B cell (primary cell): ENCODE results near the gene MCCD1. TPM values are rescaled to one million over a fixed set of nuclear protein-coding genes. Genes with fewer than 3 reads are reported as not detected.

Source experiments
- ATAC-seq: fragments of 200-7000 bp; cut with Tn5 transposase; one replicate; pipeline ENCODE4 v1.10.0; 2021; ENCODE audit warnings: low read depth, mild to moderate bottlenecking, moderate number of reproducible peaks, moderate library complexity
- CTCF ChIA-PET: fragments of 350-600 bp; sonication (Branson Sonifier 250); formaldehyde crosslinking; loops from one replicate; lab custom pipeline; 2021; ENCODE audit warnings: antibody characterized with exemption, inconsistent platforms; lab: Charles Lee
- POLR2A ChIA-PET: fragments of 350-600 bp; sonication (Branson Sonifier 250); formaldehyde crosslinking; loops from one replicate; lab custom pipeline; 2021; ENCODE audit warnings: antibody characterized with exemption; lab: Charles Lee
- DNase-seq: peaks from one replicate; pipeline ENCODE4 v3.0.0; 2013
- H2AFZ ChIP-seq: 2 replicates; pipeline ENCODE4 v1.6.1; 2012; ENCODE audit warnings: mild to moderate bottlenecking, low read depth, low read length; ENCODE audit not compliant: insufficient read depth, poor library complexity, severe bottlenecking
- H3K27ac ChIP-seq, 2 donors: 1 replicate in 1 of 2; 2 replicates in 1 of 2; pipeline ENCODE4 v1.5.1; 2012 to 2013; ENCODE audit warnings: low read length in 2 of 2, mild to moderate bottlenecking in 2 of 2, moderate library complexity in 1 of 2
- H3K27me3 ChIP-seq, 4 experiments: fragments of 200-600 bp in 1 of 4; sonication (generic) in 1 of 4; replicated peaks in 1 of 4; 1 replicate in 2 of 4; 2 replicates in 2 of 4; pipeline versions ENCODE4 v1.6.1 to v1.7.0; 2013 to 2016; ENCODE audit warnings: low read length in 3 of 4, mild to moderate bottlenecking in 2 of 4, mixed read lengths in 1 of 4, moderate library complexity in 1 of 4; ENCODE audit not compliant: insufficient read depth in 4 of 4, control insufficient read depth in 3 of 4; ENCODE audit errors: control extremely low read depth in 1 of 4
- H3K36me3 ChIP-seq, 2 experiments: replicated peaks in 1 of 2; 1 replicate in 1 of 2; 2 replicates in 1 of 2; pipeline versions ENCODE4 v1.6.1 to v1.7.1; 2013; ENCODE audit warnings: low read length in 1 of 2; ENCODE audit not compliant: insufficient read depth in 2 of 2, control insufficient read depth in 1 of 2; ENCODE audit errors: control extremely low read depth in 1 of 2, extremely low read depth in 1 of 2
- H3K4me1 ChIP-seq, 2 donors: fragments of 200-600 bp in 1 of 2; sonication (generic) in 1 of 2; 1 replicate in 1 of 2; 2 replicates in 1 of 2; pipeline versions ENCODE4 v1.5.1 to v1.6.1; 2013 to 2017; ENCODE audit warnings: low read length in 2 of 2; ENCODE audit not compliant: control insufficient read depth in 2 of 2, insufficient read depth in 2 of 2
- H3K4me2 ChIP-seq: replicated peaks from 2 replicates; pipeline ENCODE3; 2012; ENCODE audit warnings: mild to moderate bottlenecking, low read depth, low read length; ENCODE audit not compliant: poor library complexity, severe bottlenecking
- H3K4me3 ChIP-seq, 5 experiments: fragments of 200-600 bp in 1 of 5; sonication (generic) in 1 of 5; 1 replicate in 3 of 5; 2 replicates in 2 of 5; pipeline versions ENCODE4 v1.5.1 to v1.7.0; 2011 to 2016; ENCODE audit warnings: low read length in 4 of 5, mild to moderate bottlenecking in 4 of 5, low read depth in 2 of 5, control low read depth in 1 of 5, moderate library complexity in 1 of 5; ENCODE audit not compliant: insufficient read depth in 1 of 5; ENCODE audit errors: control extremely low read depth in 1 of 5, extremely low read depth in 1 of 5
- H3K79me2 ChIP-seq: fragments of 200-600 bp; sonication (generic); one replicate; pipeline ENCODE4 v1.6.0; 2016; ENCODE audit warnings: low read length; ENCODE audit not compliant: control insufficient read depth, insufficient read depth
- H3K9ac ChIP-seq: fragments of 200-600 bp; sonication (generic); 2 replicates; pipeline ENCODE4 v1.6.1; 2017; ENCODE audit warnings: mild to moderate bottlenecking, low read length, moderate library complexity
- H3K9me3 ChIP-seq, 3 donors: one replicate each; pipeline versions ENCODE4 v1.6.1 to v1.7.1; 2013; ENCODE audit warnings: low read length in 2 of 3; ENCODE audit not compliant: control insufficient read depth in 2 of 3, insufficient read depth in 1 of 3; ENCODE audit errors: control extremely low read depth in 1 of 3
- H4K20me1 ChIP-seq: 2 replicates; pipeline ENCODE4 v1.6.0; 2012; ENCODE audit warnings: mild to moderate bottlenecking, low read length; ENCODE audit not compliant: insufficient read depth, control insufficient read depth, poor library complexity, severe bottlenecking
- H3K27ac Mint-ChIP-seq: one replicate; pipeline ENCODE4 v1.8.0; 2021; ENCODE audit warnings: mixed read lengths
- H3K27me3 Mint-ChIP-seq: one replicate; pipeline ENCODE4 v1.8.0; 2021; ENCODE audit warnings: mixed read lengths
- H3K4me1 Mint-ChIP-seq: one replicate; pipeline ENCODE4 v1.8.0; 2021; ENCODE audit warnings: mixed read lengths
- H3K4me3 Mint-ChIP-seq: one replicate; pipeline ENCODE4 v1.8.0; 2021; ENCODE audit warnings: mixed read lengths
- H3K9me3 Mint-ChIP-seq: one replicate; pipeline ENCODE4 v1.8.0; 2022; ENCODE audit warnings: mixed read lengths; ENCODE audit not compliant: insufficient read depth
- CTCF ChIP-seq: fragments of 200-600 bp; IDR thresholded peaks from one replicate; pipeline ENCODE4 v1.8.0; 2022; ENCODE audit warnings: antibody characterized with exemption, mild to moderate bottlenecking
- EZH2 ChIP-seq: IDR thresholded peaks from 2 replicates; pipeline ENCODE4 v1.6.1; 2012; ENCODE audit warnings: borderline replicate concordance, low read depth, mild to moderate bottlenecking, moderate library complexity, low read length; ENCODE audit not compliant: insufficient read depth, poor library complexity, severe bottlenecking
- WGBS: methylation state at CpG from one replicate; pipeline ENCODE4 v1.1.5; 2013; ENCODE audit warnings: missing lambda C conversion rate; ENCODE audit not compliant: insufficient coverage; 5-methylcytosine and 5-hydroxymethylcytosine counted together
- intact Hi-C: fragments of 100-400 bp; cut with micrococcal nuclease; formaldehyde crosslinking; loops from one replicate; pipeline ENCODE4 v1.10.0; 2022
- polyA plus RNA-seq: library from polyadenylated mRNA; depleted of rRNA; stranded (reverse); fragments of >200 nt; gene quantifications from 2 replicates; pipeline ENCODE4 v1.2.3, GENCODE V29; 2012
- total RNA-seq, 2 donors: library from RNA; stranded (reverse); fragments of 120-200 nt in 1 of 2; gene quantifications; 1 replicate in 1 of 2; 2 replicates in 1 of 2; pipeline versions ENCODE4 v1.2.3 to v1.2.4, GENCODE V29; 2013 to 2022

MCCD1 gene
- total and polyA plus RNA-seq, 2 donors (not counting 1 experiment from before 2014, with no cell fraction given): not detected

- ChIA-PET POLR2A (interaction anchor here (0.5 to 42.6 kb wide), 7 partner anchors 9 to 1060 kb away, joined by 3 to 1450 read pairs (median 7); partner anchors contain the start of genes ATP6V1G2, LST1, LTA and LTB), CTCF (interaction anchor here (0.7 to 35.3 kb wide), 9 partner anchors 7 to 354 kb away, joined by 3 to 2241 read pairs (median 8); partner anchors contain the start of genes ATP6V1G2, LST1, LTA and LTB)
- no peaks in the 10 kb centered on the region for H3K27me3 Mint-ChIP-seq
- peak overlapping the region; percentile 74 for H3K9ac ChIP-seq
- H3K27ac ChIP-seq: peak overlapping the region; percentile 77 to 89
- peaks cover 74 to 95% of the 10 kb centered on the region in 2 donors for H3K4me1 ChIP-seq
- peak overlapping the region; percentile 74 to 87 (median 77) for H3K4me3 ChIP-seq
- DNase-seq (peak; percentile 71), ATAC-seq (peak; percentile 9)
- peaks cover 91% of the 10 kb centered on the region for H3K4me1 Mint-ChIP-seq
- peaks cover 2 to 35% of the 10 kb centered on the region in 2 experiments for H3K36me3 ChIP-seq
- 40% methylated on average over 5 of the region's 8 CpGs for WGBS
- H3K27ac Mint-ChIP-seq: peak overlapping the region; percentile 93
- peaks cover 93% of the 10 kb centered on the region for H3K79me2 ChIP-seq
- TF ChIP-seq EZH2: no peak
- H3K4me3 Mint-ChIP-seq: peak overlapping the region; percentile 89
- H4K20me1 ChIP-seq: peaks cover 26% of the 10 kb centered on the region
- intact Hi-C loops: loop anchor here (1.0 kb wide), 1 partner anchor 8 kb away; no protein-coding TSS in a partner anchor
- H3K4me2 ChIP-seq: peak overlapping the region; percentile 88
- peak overlapping the region; percentile 36 for H2AFZ ChIP-seq
- no peaks in the 10 kb centered on the region for H3K9me3 ChIP-seq
- H3K27me3 ChIP-seq: no peaks in the 10 kb centered on the region
- H3K9me3 Mint-ChIP-seq: no peaks in the 10 kb centered on the region
Measured at GRCh38 chr6:31575952-31576685, 47.4 kb downstream of the MCCD1 start.

GRCh38 chr6:31576897-31577578, 48.3 kb downstream of the MCCD1 start:
- DNase-seq: peak; percentile 38
- no peaks in the 10 kb centered on the region for H3K27me3 ChIP-seq
- H3K4me1 ChIP-seq: peaks cover 66 to 86% of the 10 kb centered on the region in 2 donors
- H3K9ac ChIP-seq: peak overlapping the region; percentile 74
- H3K36me3 ChIP-seq: peaks cover 2 to 43% of the 10 kb centered on the region in 2 experiments
- peaks cover 93% of the 10 kb centered on the region for H3K79me2 ChIP-seq
- peaks cover 33% of the 10 kb centered on the region for H4K20me1 ChIP-seq
- H3K9me3 ChIP-seq: no peaks in the 10 kb centered on the region
- TF ChIP-seq CTCF (no peak), EZH2 (no peak)
- Mint-ChIP-seq H3K27me3 (no peaks in the 10 kb centered on the region), H3K4me3 (peak overlapping the region; percentile 89), H3K9me3 (no peaks in the 10 kb centered on the region), H3K27ac (peak overlapping the region; percentile 93), H3K4me1 (peaks cover 85% of the 10 kb centered on the region)
- CTCF ChIA-PET: interaction anchor here (0.7 to 35.3 kb wide), 7 partner anchors 8 to 353 kb away, joined by 3 to 2241 read pairs (median 8); partner anchors contain the start of genes ATP6V1G2, LST1, LTA and NCR3
- 75% methylated on average over 15 of the region's 19 CpGs for WGBS
- H3K27ac ChIP-seq: peak overlapping the region; percentile 77 to 89
- POLR2A ChIA-PET: interaction anchor here (0.5 to 42.6 kb wide), 8 partner anchors 8 to 1049 kb away, joined by 3 to 1450 read pairs (median 8); partner anchors contain the start of genes ATP6V1G2, LST1, LTA and LTB
- peak overlapping the region; percentile 88 for H3K4me2 ChIP-seq
- H2AFZ ChIP-seq: no peak overlapping the region
- ATAC-seq: no peak
- intact Hi-C loops: loop anchor here (1.0 kb wide), 1 partner anchor 9 kb away; no protein-coding TSS in a partner anchor
- peak overlapping the region; percentile 74 to 87 (median 77) for H3K4me3 ChIP-seq
